MM.1S (cell line): ENCODE data around the gene WDFY1.
"Not testable (repeated sequence)": the region's sequence is repeated elsewhere in the genome, so short reads cannot be mapped to it uniquely, and the experiment has no call there.

ENCODE experiments used
- DNase-seq: peaks from one replicate; pipeline ENCODE4 v3.0.0-alpha.2; 2015
- H2AFZ ChIP-seq: fragments of 300-600 bp; sonication (generic); 2 replicates; pipeline ENCODE4 v1.6.0; 2016; ENCODE audit warnings: antibody characterized with exemption, low read length
- H3F3A ChIP-seq: fragments of 300-600 bp; sonication (generic); 2 replicates; pipeline ENCODE4 v1.6.1; 2016; ENCODE audit warnings: mild to moderate bottlenecking, antibody characterized with exemption, low read length, moderate library complexity, mixed read lengths; ENCODE audit not compliant: insufficient read depth
- H3K27ac ChIP-seq: fragments of 300-600 bp; sonication (generic); 2 replicates; pipeline ENCODE4 v1.5.1; 2016; ENCODE audit warnings: mild to moderate bottlenecking, low read length
- H3K27me3 ChIP-seq: fragments of 300-600 bp; sonication (generic); replicated peaks from 2 replicates; pipeline ENCODE4 v1.6.0; 2016; ENCODE audit warnings: low read length; ENCODE audit not compliant: insufficient read depth
- H3K36me3 ChIP-seq: fragments of 300-600 bp; sonication (generic); replicated peaks from 2 replicates; pipeline ENCODE4 v1.6.1; 2016; ENCODE audit warnings: mild to moderate bottlenecking, low read length, mixed read lengths; ENCODE audit not compliant: insufficient read depth
- H3K4me1 ChIP-seq: fragments of 300-600 bp; sonication (generic); 2 replicates; pipeline ENCODE4 v1.6.1; 2016; ENCODE audit warnings: low read length, mixed read lengths
- H3K4me2 ChIP-seq: fragments of 300-600 bp; sonication (generic); 2 replicates; pipeline ENCODE4 v1.6.0; 2016; ENCODE audit warnings: low read depth, low read length
- H3K4me3 ChIP-seq: fragments of 300-600 bp; sonication (generic); 2 replicates; pipeline ENCODE4 v1.5.1; 2016; ENCODE audit warnings: low read length, mixed read lengths
- H3K79me2 ChIP-seq: fragments of 300-600 bp; sonication (generic); 2 replicates; pipeline ENCODE4 v1.6.1; 2016; ENCODE audit warnings: mixed run types, low read length, mixed read lengths
- H3K9ac ChIP-seq: fragments of 300-600 bp; sonication (generic); 2 replicates; pipeline ENCODE4 v1.6.1; 2016; ENCODE audit warnings: low read length, mixed read lengths
- H3K9me2 ChIP-seq: fragments of 300-600 bp; sonication (generic); replicated peaks from 2 replicates; pipeline ENCODE4 v1.6.1; 2016; ENCODE audit warnings: mild to moderate bottlenecking, low read length, mixed read lengths; ENCODE audit not compliant: insufficient read depth
- H3K9me3 ChIP-seq: fragments of 300-600 bp; sonication (generic); replicated peaks from 2 replicates; pipeline ENCODE4 v1.6.1; 2016; ENCODE audit warnings: mild to moderate bottlenecking, low read length, mixed read lengths; ENCODE audit not compliant: insufficient read depth
- H4K20me1 ChIP-seq: fragments of 300-600 bp; sonication (generic); 2 replicates; pipeline ENCODE4 v1.6.1; 2016; ENCODE audit warnings: mild to moderate bottlenecking, low read length, moderate library complexity, mixed read lengths; ENCODE audit not compliant: insufficient read depth
- EZH2 ChIP-seq: fragments of 300-600 bp; sonication (generic); optimal IDR thresholded peaks from 2 replicates; pipeline ENCODE3; 2017; ENCODE audit warnings: low read depth, mild to moderate bottlenecking, antibody characterized with exemption, low read length, mixed read lengths
- EZH2phosphoT487 ChIP-seq: fragments of 300-600 bp; sonication (generic); IDR thresholded peaks from 2 replicates; pipeline ENCODE4 v1.6.1; 2018; ENCODE audit warnings: antibody characterized with exemption, low read length
- TF ChIP-seq, protein P1 (sequence below): fragments of 300-600 bp; sonication (generic); IDR thresholded peaks from 2 replicates; pipeline ENCODE4 v1.5.1; 2016; ENCODE audit warnings: antibody characterized with exemption, low read length, mixed read lengths

WDFY1 gene

DNA sequence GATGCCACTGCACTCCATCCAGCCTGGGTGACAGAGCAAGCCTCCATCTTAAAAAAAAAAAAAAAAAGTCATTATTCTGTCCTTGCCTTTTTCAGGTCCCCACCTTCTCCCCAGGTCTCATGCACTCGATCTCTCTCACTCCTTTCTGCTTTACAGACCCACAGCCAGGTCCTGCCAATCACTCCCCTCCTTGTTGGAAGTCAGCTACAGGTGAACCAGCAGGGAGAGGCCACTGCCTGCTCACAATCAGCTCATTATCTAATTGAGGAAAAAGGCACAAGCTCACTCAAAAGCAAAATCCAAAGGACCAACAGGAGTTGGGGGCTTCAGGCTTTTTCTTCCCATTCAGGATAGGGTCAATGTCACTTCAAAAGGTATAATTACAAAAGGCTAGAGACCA, 2.0 kb downstream of the WDFY1 start:
- Histone ChIP-seq H3K79me2 (peaks cover 42% of the 10 kb centered on the region), H3K36me3 (no peaks in the 10 kb centered on the region), H3K4me3 (no peak overlapping the region), H3K4me2 (no peak overlapping the region), H3K27ac (no peak overlapping the region), H3K4me1 (no peaks in the 10 kb centered on the region), H4K20me1 (no peaks in the 10 kb centered on the region), H3K9me2 (no peaks in the 10 kb centered on the region), H3K9ac (no peak overlapping the region), H3F3A (no peaks in the 10 kb centered on the region), H3K27me3 (no peaks in the 10 kb centered on the region), H3K9me3 (no peaks in the 10 kb centered on the region), H2AFZ (no peak overlapping the region)
- no peak for TF ChIP-seq EZH2
- TF ChIP-seq EZH2phosphoT487, result no peak
- TF ChIP-seq, protein P1, sequence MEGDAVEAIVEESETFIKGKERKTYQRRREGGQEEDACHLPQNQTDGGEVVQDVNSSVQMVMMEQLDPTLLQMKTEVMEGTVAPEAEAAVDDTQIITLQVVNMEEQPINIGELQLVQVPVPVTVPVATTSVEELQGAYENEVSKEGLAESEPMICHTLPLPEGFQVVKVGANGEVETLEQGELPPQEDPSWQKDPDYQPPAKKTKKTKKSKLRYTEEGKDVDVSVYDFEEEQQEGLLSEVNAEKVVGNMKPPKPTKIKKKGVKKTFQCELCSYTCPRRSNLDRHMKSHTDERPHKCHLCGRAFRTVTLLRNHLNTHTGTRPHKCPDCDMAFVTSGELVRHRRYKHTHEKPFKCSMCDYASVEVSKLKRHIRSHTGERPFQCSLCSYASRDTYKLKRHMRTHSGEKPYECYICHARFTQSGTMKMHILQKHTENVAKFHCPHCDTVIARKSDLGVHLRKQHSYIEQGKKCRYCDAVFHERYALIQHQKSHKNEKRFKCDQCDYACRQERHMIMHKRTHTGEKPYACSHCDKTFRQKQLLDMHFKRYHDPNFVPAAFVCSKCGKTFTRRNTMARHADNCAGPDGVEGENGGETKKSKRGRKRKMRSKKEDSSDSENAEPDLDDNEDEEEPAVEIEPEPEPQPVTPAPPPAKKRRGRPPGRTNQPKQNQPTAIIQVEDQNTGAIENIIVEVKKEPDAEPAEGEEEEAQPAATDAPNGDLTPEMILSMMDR, result no peak
- no peak for DNase-seq

DNA sequence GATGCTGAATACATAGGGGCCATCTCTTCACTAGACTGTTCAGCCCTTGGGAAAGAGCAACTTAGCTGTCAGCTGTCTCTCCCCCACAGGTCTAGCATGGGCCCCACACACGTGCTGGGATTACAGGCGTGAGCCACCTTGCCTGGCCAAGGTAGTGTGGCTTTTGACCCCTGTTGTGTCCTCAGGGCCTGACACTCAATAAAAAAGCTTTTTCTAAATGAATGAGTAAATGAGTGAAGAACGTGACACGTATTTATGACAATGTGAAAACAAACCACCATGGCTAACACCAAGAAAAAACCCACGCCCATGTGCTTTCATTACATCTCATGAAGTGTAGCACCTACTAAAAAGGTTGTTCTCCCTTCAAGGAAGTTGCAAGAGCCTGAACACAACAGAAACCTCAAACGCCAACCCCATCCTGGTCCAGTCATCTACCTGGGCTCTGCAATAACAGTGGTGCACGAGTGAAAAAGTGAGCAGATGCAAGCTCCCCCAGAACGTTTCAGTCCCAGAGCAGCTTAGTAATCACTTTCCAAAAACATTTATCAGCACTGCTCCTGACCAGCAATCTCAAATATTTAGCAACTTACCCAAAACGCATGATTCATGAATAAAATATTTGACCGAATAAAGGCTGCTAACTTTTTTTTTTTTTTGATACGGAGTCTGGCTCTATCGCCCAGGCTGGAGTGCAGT, 3.4 kb downstream of the WDFY1 start:
- no peak for TF ChIP-seq EZH2phosphoT487
- TF ChIP-seq EZH2, result no peak
- TF ChIP-seq, protein P1, result no peak
- Histone ChIP-seq H2AFZ (no peak overlapping the region), H3K27ac (no peak overlapping the region), H3K9ac (no peak overlapping the region), H3K4me3 (no peak overlapping the region), H3K4me1 (no peaks in the 10 kb centered on the region), H3K9me3 (no peaks in the 10 kb centered on the region), H3K4me2 (no peak overlapping the region), H3K36me3 (no peaks in the 10 kb centered on the region), H3K27me3 (no peaks in the 10 kb centered on the region), H3K79me2 (peaks cover 55% of the 10 kb centered on the region), H4K20me1 (no peaks in the 10 kb centered on the region), H3K9me2 (no peaks in the 10 kb centered on the region), H3F3A (no peaks in the 10 kb centered on the region)
- DNase-seq, result no peak

DNA sequence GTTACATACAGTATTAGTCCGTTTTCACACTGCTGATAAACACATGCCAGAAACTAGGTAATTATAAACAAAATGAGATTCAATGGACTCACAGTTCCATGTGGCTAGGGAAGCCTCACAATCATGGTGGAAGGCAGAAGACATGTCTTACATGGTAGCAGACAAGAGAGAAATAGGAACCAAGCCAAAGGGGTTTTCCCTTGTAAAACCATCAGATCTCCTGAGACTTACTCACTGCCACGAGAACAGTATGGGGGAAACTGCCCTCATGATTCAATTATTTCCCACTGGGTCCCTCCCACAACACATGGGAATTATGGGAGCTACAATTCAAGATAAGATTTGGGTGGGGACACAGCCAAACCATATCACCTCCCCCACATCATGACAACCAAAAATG, 5.7 kb downstream of the WDFY1 start:
- H3F3A ChIP-seq, H3K27ac ChIP-seq, H3K4me1 ChIP-seq, H3K4me2 ChIP-seq, H3K9me3 ChIP-seq, H3K4me3 ChIP-seq, H3K9me2 ChIP-seq, H2AFZ ChIP-seq, H3K27me3 ChIP-seq, DNase-seq, H3K9ac ChIP-seq, H3K36me3 ChIP-seq, H4K20me1 ChIP-seq: not testable (repeated sequence)
- H3K79me2 ChIP-seq, result peaks cover 67% of the 10 kb centered on the region

DNA sequence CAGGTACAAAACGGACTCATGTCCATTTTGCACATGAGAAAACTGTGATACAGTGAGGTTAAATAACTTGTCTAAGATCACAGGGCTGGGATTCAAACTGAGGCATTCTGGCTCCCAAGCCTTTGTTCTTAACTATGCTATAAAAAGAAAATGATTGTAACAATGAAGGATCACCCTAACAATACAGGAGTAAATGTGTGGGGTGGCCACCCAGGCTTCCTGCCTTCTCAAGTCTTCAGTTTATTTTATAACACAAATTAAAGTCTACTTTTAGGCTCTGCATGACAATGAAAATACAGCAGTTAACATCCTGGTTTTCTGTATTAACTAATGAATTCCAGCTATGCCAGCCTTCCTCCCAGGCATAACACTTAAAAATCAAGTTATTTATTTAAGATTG, 7.6 kb downstream of the WDFY1 start:
- DNase-seq, result no peak
- TF ChIP-seq EZH2 (no peak), EZH2phosphoT487 (no peak)
- TF ChIP-seq, protein P1, result no peak
- H3K9ac ChIP-seq, result no peak overlapping the region
- no peaks in the 10 kb centered on the region for H3K9me3 ChIP-seq
- H3K4me2 ChIP-seq, result no peak overlapping the region
- H3K9me2 ChIP-seq, result no peaks in the 10 kb centered on the region
- H3K4me1 ChIP-seq, result no peaks in the 10 kb centered on the region
- no peaks in the 10 kb centered on the region for H3K36me3 ChIP-seq
- H3K27ac ChIP-seq, result no peak overlapping the region
- no peaks in the 10 kb centered on the region for H3K27me3 ChIP-seq
- no peak overlapping the region for H3K4me3 ChIP-seq
- peaks cover 69% of the 10 kb centered on the region for H3K79me2 ChIP-seq
- no peaks in the 10 kb centered on the region for H4K20me1 ChIP-seq
- H2AFZ ChIP-seq, result no peak overlapping the region
- H3F3A ChIP-seq, result no peaks in the 10 kb centered on the region
